Stimulated activated CD8-positive, alpha-beta memory T cell treated with anti-CD3 and anti-CD28 coated beads, Interleukin-12 subunit alpha, Interleukin-12 subunit beta, amount 100 ng/mL, for 4 hours (primary cell): Measurements from ENCODE around the gene RAPGEF3.

Experiments used
- DNase-seq: peaks from one replicate; pipeline ENCODE4 v3.0.0-alpha.2; 2020; ENCODE audit warnings: low read depth

Gene RAPGEF3

DNA sequence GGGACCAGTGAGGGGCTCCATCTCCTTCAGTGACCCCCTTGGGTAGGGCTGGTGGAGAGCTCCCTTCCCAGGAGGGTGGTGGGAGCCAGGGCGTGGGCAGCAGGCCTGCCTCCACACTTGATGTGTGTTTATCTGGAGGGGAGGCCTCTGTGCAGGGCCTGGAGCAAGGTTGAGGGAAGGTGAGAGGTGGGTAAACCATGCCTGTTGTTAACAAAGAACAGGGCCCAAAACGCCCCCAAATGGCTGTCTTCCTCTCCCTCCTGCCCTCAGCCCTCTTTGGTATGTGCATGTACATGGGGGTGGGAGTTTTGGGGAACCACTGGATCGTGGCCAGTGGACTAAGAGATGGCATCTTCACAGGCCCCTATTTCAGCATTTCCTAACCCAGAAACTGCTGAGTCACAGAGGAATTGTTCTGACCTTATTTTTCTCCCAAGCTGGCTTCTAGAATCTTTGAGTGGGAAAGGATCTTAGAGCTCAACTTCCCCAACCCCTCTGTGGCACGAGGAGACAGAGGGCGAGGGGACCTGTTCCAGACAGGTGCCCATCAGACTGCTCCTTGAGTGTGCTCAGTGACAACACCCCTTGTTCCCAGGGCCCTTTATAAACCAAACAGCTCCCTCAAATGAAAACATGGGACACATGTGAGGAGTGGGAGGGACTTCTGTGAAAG, 17.9 kb upstream of the RAPGEF3 start:
- DNase-seq = no peak

DNA sequence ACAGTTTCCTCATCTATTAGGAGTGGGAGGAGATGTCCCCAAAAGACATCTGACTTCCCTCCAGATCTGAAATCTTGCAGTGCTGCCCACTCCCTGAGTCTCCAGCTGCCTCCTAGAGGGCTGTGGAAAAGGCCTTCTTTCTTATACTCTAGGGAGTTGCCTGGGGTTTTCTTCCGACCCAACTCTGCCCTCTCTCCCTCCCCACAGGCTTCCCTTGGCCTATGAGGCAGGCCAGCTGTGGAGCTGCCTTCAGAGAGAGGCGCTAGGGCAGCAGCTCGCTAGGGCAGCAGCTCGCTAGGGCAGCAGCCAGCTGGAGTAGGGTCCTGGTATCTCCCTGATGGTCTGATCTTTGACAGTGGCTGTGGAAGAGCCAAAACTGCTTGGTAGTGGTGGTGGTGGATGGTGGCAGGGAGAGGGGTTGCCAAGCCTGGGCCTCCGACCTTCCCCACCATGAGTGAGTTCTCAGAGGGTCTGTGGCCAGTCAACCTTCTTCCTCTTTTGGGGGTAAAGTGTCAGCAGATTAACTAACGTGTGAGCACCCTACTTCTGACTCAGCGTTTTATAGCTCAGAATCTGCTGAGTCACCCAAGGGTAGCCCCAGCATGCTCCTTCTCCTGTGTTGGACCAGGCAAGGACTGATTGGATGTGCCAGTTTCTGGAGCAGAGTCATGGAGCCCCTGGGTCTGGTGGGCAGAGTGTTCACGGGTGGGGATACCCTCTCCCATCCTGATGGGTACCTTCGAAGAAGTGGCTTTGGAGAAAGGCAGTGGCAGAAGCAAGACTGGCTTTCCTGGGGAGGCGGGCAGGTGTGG, 16.6 kb upstream of the RAPGEF3 start:
- no peak for DNase-seq

DNA sequence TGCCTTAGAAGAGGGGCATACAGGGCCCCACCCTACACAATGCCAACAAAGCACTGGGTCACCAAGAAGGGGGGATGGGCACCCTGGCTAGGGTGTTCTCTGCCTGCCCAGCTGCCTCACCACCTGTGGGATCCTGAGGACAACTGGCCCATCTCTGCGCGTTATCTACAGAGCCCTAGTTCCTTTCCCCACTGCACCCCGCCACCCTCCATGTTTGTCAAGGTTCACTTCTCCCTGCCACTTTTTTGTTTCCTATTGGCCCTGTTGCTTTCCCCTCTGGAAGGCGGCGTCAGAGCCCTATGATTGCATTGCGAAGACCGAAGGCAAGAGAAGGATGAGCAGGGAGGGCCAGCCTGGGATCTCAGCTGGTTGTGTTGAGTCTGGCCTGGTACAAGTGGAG, 16.0 kb upstream of the RAPGEF3 start:
- DNase-seq = no peak

- no peak for DNase-seq
These were observed 15.3 kb upstream of the RAPGEF3 start for GRCh38 chr12:47773858-47774580.

DNA sequence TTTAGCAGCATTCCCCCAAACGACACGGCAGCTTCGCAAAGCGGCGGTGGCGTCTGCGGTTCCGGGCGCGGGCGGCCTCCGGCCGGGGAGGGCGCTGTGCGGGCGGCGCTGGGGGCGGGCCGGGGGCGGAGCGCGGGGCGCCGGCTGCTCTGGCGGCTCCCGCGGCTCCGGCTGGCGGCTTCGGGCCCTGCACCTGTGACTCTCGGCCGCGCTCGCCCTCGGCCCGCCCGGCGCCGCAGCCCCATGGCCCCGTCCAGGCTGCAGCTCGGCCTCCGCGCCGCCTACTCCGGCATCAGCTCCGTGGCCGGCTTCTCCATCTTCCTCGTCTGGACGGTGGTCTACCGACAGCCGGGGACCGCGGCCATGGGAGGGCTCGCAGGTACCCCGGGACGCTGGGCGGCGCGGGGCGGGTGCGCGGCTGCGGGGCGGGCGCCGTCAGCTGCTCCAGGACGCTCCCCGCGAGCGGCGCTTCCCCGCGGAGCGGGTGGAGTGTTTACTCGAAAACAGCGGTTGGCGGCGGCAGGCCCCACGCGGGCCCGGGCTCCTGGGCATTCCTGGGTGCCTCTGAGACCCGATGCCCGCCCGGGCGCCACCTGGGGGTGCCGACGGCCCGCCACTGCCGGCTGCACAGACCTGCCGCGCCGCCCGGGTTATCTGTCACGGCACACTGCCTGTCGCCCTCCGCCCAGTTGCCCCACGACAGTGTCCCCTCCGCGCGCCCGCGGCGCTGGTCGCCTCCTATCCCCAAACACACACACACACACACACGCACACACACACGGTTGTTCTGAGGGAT, 14.6 kb upstream of the RAPGEF3 start, which contains the start of gene SLC48A1:
Gene SLC48A1 (plus strand): TSS at position 177 of the 796 bp plus-strand sequence. CDS start 67 bp downstream, at position 244.
- DNase-seq = peak; percentile 59

- no peak for DNase-seq
These were observed 14.0 kb upstream of the RAPGEF3 start for GRCh38 chr12:47772738-47773061.

GRCh38 chr12:47772094-47772660, 13.5 kb upstream of the RAPGEF3 start:
- DNase-seq = no peak

- DNase-seq = no peak
These were observed 12.6 kb upstream of the RAPGEF3 start for GRCh38 chr12:47771304-47771703.

DNA sequence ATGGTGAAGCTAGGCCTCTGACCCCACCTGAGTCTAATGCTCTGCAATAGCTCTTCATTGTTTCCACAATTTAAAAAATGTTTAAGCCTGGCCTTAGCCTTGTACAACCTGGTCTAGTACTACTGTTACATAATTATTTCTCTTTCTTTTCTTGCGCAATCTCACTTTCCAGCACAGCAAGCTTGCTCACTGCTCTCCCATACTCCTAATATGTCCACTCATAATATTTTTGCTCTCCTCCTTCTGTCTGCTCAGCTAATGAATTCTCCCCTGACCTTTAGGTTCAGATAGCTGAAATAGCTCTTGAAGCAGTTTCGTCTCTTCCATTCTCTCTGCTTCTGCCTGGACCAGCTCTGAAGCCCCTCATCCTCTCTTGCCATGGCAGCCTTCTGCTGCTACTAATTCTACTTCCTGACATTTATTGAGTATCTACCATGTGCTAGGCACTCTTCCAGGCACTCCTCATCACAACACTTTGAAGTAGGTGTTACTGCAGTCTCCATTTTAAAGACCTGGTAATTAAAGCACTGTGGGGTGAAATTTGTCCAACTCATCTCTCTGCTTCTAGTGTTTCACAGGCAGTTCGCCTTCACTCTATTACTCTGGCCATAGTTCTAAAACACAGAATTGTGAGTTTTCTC, 11.5 kb upstream of the RAPGEF3 start:
- DNase-seq = no peak

DNA sequence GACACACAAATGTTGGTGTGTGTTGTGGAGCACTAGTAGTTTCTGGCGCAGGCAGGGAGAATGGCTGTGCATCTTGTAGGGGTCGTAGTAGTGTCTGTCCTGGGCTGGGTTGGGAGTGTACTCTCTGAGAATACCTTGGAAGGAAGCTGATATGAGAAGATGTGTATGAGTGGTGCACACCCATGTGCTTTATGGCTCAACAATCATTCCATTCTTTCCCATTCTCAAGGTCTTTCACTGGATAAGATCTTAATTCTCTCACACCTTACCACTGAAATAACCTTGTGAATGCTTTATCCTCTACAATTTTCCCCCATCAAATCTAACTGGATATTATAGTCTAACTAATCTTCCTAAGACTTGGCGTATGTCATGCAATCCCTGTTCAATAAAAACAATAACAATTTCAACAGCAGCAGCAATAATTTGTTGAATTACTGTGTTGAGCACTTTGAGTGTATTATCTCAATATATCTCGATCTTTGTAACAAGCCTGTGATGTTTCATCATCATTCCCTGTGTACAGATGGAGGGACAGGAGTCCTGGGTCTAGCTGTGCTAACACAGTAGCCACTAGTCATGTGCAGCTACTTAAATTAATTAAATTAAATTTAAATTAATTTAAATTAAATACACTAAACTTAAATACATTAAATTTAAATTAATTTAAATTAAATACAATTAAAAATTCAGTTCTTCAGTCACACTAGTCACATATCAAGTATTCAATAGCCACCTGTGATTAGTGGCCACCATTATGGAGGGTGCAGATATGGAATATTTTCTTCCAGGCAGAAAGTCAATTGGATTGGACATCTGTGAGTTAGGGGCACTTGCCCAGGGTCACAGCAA, 10.8 kb upstream of the RAPGEF3 start:
- DNase-seq = no peak

DNA sequence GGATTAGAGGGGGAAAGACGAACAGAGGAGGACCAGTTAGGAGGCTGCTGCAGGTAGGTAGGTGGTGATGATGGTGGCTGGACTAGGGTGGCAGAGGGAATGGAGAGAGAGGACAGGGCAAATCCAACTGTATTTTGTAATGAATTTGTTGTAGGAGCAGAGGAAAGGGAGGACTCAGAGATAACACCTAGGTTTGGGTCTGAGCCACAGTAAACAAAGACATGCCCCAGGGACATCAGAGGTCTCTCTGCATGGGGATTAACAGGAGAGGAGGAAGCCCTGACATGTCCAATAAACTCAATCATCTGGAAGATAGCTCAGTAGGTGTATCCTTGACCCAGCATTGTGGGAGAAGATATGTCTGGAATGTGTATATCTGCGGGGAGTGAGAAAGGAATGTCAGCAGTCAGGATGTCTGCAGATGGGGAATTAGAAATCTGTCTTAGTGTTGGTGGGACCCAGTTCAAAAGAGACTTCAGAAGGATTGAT, 9.7 kb upstream of the RAPGEF3 start:
- no peak for DNase-seq

DNA sequence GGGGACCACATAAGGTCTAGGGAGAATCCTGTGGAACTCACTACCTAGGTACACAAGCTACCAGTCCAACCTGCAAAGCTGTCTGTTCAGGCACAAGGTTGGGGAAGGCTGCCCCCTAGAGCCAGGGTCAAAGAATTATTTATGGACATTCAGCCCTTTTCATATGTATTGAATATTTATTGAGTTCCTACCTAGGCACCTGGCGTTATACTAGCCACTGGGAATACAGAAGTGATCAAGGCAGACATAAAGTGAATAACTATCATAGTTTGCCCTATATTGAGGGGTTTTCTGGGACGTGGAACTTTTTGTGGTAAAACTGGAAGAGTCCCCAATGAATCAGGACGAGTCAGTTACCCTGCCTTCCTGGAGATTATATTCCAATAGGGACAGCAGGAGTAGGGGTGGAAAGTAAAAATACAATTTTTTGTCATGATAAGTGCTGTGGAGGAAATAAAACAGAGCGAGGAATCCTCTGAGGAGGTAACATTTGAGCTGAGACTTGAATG, 8.6 kb upstream of the RAPGEF3 start:
- DNase-seq = peak; percentile 41

GRCh38 chr12:47766502-47767215, 8.0 kb upstream of the RAPGEF3 start:
- no peak for DNase-seq

GRCh38 chr12:47763481-47764346, 5.0 kb upstream of the RAPGEF3 start:
- DNase-seq = no peak

DNA sequence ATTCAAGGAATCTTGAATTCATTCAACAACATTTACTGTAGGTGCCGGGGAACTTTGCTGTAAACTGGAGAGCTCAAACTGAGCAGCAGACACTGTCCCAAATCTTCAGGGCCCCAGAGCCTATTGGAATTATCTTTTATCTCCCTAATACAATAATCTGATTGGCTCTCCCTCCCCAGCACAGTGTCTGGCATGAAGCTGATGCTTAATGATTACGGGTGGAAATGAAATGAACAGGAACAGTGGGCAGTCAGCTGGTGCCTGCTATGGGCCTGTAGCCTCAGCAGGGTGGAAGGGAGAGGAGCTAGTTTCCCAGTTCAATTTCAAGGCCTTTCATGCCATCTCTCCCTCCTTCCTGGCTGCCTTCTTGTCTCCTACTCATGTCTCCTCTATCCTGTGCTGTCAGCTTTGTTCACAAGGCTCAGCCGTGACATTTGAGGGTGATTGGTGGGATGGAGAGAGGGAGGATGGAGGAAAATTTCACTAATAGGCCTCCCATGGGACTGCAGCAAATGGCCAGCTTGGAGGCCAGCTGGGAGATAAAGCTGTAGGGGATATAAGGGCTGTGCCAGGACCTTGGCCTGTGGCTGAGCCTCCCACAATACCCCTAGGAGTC, 4.3 kb upstream of the RAPGEF3 start:
- no peak for DNase-seq

- DNase-seq = no peak
These were observed 171 bp downstream of the RAPGEF3 start for GRCh38 chr12:47758584-47758833.

- no peak for DNase-seq
These were observed 668 bp downstream of the RAPGEF3 start for GRCh38 chr12:47757840-47758583.
